Panc1 (cell line): Measurements from ENCODE around the gene CIC. TPM values are rescaled to one million over a fixed set of nuclear protein-coding genes. Genes with fewer than 3 reads are reported as not detected.

Source experiments
- ATAC-seq: fragments of 200-7000 bp; cut with Tn5 transposase; 2 replicates; pipeline ENCODE4 v1.9.1; 2020; ENCODE audit warnings: mild to moderate bottlenecking, moderate library complexity
- BruUV-seq: library from RNA; stranded (reverse); fragments of 400-500 nt; replicated peaks from 2 replicates; lab custom pipeline; 2021; lab: Mats Ljungman, UMichigan
- CTCF ChIA-PET: fragments of 300-600 bp; sonication (Branson Sonifier 250); formaldehyde crosslinking; loops from one replicate; lab custom pipeline; 2022; ENCODE audit warnings: antibody characterized with exemption; lab: Charles Lee
- POLR2A ChIA-PET: fragments of 300-600 bp; sonication (Branson Sonifier 250); formaldehyde crosslinking; loops from one replicate; lab custom pipeline; 2022; ENCODE audit warnings: antibody characterized with exemption; lab: Charles Lee
- DNase-seq: peaks from one replicate; pipeline ENCODE4 v3.0.0-alpha.2; 2010; ENCODE audit warnings: low read depth, low spot score
- H3K27ac ChIP-seq: 2 replicates; pipeline ENCODE4 v1.5.1; 2011; ENCODE audit warnings: mild to moderate bottlenecking, low read length, inconsistent platforms
- H3K27me3 ChIP-seq: fragments of 200-500 bp; sonication (Bioruptor generic); 2 replicates; pipeline ENCODE4 v1.6.0; 2014; ENCODE audit warnings: low read length, inconsistent platforms; ENCODE audit not compliant: control insufficient read depth, insufficient read depth
- H3K36me3 ChIP-seq: fragments of 200-500 bp; sonication (Bioruptor generic); 2 replicates; pipeline ENCODE4 v1.5.1; 2014; ENCODE audit warnings: inconsistent platforms, mild to moderate bottlenecking, low read length, moderate library complexity; ENCODE audit not compliant: control insufficient read depth, insufficient read depth
- H3K4me1 ChIP-seq: 2 replicates; pipeline ENCODE4 v1.5.1; 2011; ENCODE audit warnings: inconsistent platforms, mild to moderate bottlenecking, low read length, moderate library complexity; ENCODE audit not compliant: control insufficient read depth, insufficient read depth
- H3K4me3 ChIP-seq, 2 experiments: 2 replicates each; pipeline ENCODE4 v1.5.1; 2011 to 2012; ENCODE audit warnings: low read depth in 2 of 2, low read length in 2 of 2, mild to moderate bottlenecking in 2 of 2, inconsistent platforms in 1 of 2, moderate library complexity in 1 of 2
- H3K9me3 ChIP-seq: fragments of 200-500 bp; sonication (Bioruptor generic); 2 replicates; pipeline ENCODE4 v1.5.1; 2014; ENCODE audit warnings: low read depth, mild to moderate bottlenecking, inconsistent platforms, low read length, moderate library complexity; ENCODE audit not compliant: control insufficient read depth, insufficient read depth
- POLR2AphosphoS5 ChIP-seq: IDR thresholded peaks from 2 replicates; pipeline ENCODE4 v1.6.1; 2012; ENCODE audit warnings: mild to moderate bottlenecking, low read depth, low read length, moderate library complexity
- SIN3A ChIP-seq: IDR thresholded peaks from 2 replicates; pipeline ENCODE4 v1.6.1; 2012; ENCODE audit warnings: low read depth, mild to moderate bottlenecking, low read length, moderate library complexity, borderline replicate concordance; ENCODE audit not compliant: insufficient read depth
- TCF7L2 ChIP-seq: IDR thresholded peaks from 2 replicates; pipeline ENCODE4 v1.6.1; 2011; ENCODE audit warnings: mild to moderate bottlenecking, low read depth, low read length, inconsistent platforms
- in situ Hi-C: cut with HindIII; loops from 2 replicates; pipeline ENCODE4 v1.10.0; 2016; ENCODE audit warnings: low sequenced_read_pairs, low pct_unique_long_range_greater_than_20kb
- intact Hi-C: fragments of 100-400 bp; cut with micrococcal nuclease; formaldehyde crosslinking; loops from one replicate; pipeline ENCODE4 v1.10.0; 2022; ENCODE audit not compliant: unreplicated experiment
- total RNA-seq: library from RNA; stranded (reverse); gene quantifications from one replicate; pipeline ENCODE4 v1.2.1, GENCODE V29; 2021; ENCODE audit not compliant: unreplicated experiment
- TF ChIP-seq, protein P1 (sequence below): fragments of 450-650 bp; IDR thresholded peaks from 2 replicates; pipeline ENCODE4 v1.5.1; 2017; ENCODE audit warnings: mild to moderate bottlenecking
- TF ChIP-seq, protein P2 (sequence below), 2 experiments: IDR thresholded peaks; 2 replicates each; pipeline ENCODE4 v1.6.1; 2011 to 2012; ENCODE audit warnings: low read depth in 2 of 2, control low read depth in 1 of 2, low read length in 1 of 2, mild to moderate bottlenecking in 1 of 2, moderate library complexity in 1 of 2; ENCODE audit not compliant: insufficient read depth in 1 of 2

The CIC gene
- total RNA-seq, 1 experiment from 2014 or later, result 67.4 TPM

- H3K4me3 ChIP-seq, result no peak overlapping the region
- ATAC-seq (no peak), DNase-seq (no peak)
- no peaks in the 10 kb centered on the region for H3K9me3 ChIP-seq
- no peak overlapping the region for H3K27ac ChIP-seq
- ChIA-PET CTCF (no interaction called here), POLR2A (interaction anchor here (1.0 kb wide), 1 partner anchor 12 kb away, joined by 7 read pairs; no protein-coding TSS in a partner anchor)
- no peak for TF ChIP-seq SIN3A
- TF ChIP-seq TCF7L2, result no peak
- TF ChIP-seq, protein P1, sequence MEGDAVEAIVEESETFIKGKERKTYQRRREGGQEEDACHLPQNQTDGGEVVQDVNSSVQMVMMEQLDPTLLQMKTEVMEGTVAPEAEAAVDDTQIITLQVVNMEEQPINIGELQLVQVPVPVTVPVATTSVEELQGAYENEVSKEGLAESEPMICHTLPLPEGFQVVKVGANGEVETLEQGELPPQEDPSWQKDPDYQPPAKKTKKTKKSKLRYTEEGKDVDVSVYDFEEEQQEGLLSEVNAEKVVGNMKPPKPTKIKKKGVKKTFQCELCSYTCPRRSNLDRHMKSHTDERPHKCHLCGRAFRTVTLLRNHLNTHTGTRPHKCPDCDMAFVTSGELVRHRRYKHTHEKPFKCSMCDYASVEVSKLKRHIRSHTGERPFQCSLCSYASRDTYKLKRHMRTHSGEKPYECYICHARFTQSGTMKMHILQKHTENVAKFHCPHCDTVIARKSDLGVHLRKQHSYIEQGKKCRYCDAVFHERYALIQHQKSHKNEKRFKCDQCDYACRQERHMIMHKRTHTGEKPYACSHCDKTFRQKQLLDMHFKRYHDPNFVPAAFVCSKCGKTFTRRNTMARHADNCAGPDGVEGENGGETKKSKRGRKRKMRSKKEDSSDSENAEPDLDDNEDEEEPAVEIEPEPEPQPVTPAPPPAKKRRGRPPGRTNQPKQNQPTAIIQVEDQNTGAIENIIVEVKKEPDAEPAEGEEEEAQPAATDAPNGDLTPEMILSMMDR, result no peak
- TF ChIP-seq, protein P2, sequence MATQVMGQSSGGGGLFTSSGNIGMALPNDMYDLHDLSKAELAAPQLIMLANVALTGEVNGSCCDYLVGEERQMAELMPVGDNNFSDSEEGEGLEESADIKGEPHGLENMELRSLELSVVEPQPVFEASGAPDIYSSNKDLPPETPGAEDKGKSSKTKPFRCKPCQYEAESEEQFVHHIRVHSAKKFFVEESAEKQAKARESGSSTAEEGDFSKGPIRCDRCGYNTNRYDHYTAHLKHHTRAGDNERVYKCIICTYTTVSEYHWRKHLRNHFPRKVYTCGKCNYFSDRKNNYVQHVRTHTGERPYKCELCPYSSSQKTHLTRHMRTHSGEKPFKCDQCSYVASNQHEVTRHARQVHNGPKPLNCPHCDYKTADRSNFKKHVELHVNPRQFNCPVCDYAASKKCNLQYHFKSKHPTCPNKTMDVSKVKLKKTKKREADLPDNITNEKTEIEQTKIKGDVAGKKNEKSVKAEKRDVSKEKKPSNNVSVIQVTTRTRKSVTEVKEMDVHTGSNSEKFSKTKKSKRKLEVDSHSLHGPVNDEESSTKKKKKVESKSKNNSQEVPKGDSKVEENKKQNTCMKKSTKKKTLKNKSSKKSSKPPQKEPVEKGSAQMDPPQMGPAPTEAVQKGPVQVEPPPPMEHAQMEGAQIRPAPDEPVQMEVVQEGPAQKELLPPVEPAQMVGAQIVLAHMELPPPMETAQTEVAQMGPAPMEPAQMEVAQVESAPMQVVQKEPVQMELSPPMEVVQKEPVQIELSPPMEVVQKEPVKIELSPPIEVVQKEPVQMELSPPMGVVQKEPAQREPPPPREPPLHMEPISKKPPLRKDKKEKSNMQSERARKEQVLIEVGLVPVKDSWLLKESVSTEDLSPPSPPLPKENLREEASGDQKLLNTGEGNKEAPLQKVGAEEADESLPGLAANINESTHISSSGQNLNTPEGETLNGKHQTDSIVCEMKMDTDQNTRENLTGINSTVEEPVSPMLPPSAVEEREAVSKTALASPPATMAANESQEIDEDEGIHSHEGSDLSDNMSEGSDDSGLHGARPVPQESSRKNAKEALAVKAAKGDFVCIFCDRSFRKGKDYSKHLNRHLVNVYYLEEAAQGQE (IDR thresholded peaks at IDR 0.05; ENCODE audit: insufficient read depth in 1 of 2, low read depth in 2 of 2, low read length in 1 of 2), result no peak
- in situ Hi-C loops (no loop called here), intact Hi-C loops (no loop called here)
- no peaks in the 10 kb centered on the region for H3K27me3 ChIP-seq
- peaks cover 13% of the 10 kb centered on the region for H3K4me1 ChIP-seq
- no peaks in the 10 kb centered on the region; the same call in 1 of the 2 replicates for H3K36me3 ChIP-seq
- BruUV-seq, result no TSS peak
Observed at GRCh38 chr19:42303876-42304275, 34.8 kb downstream of the CIC start.

DNA sequence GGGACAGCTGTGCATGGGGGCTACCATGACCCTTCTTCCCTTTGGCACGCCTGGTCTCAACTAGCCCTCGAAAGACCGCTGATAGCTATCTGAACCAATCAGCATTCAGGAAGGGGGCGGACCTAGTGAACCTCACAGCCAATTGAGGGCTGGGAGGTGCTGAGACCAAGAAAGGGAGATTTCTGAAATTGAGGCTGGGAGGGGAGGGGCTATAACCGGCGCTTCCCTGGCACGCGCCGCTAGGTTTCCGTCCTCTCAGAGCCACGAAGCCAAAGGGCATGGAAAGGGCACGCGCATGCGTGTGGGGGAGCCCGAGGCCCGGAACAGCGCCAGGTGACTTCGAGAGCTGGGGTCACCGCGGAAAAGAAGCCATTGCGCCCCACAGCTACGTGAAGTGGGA lies 37.6 kb downstream of the CIC start:
- no peak overlapping the region for H3K4me3 ChIP-seq
- CTCF ChIA-PET, result no interaction called here
- in situ Hi-C loops (no loop called here), intact Hi-C loops (no loop called here)
- H3K36me3 ChIP-seq, result no peaks in the 10 kb centered on the region; the same call in 1 of the 2 replicates
- no TSS peak for BruUV-seq
- H3K27ac ChIP-seq, result no peak overlapping the region
- ATAC-seq (no peak), DNase-seq (no peak)
- H3K4me1 ChIP-seq, result peaks cover 8% of the 10 kb centered on the region
- H3K9me3 ChIP-seq, result no peaks in the 10 kb centered on the region
- POLR2A ChIA-PET, result no interaction called here
- no peaks in the 10 kb centered on the region for H3K27me3 ChIP-seq
- TF ChIP-seq TCF7L2, result no peak
- TF ChIP-seq, protein P1, result no peak
- TF ChIP-seq, protein P2 (IDR thresholded peaks at IDR 0.05; ENCODE audit: insufficient read depth in 1 of 2, low read depth in 2 of 2, low read length in 1 of 2), result no peak
- no peak for TF ChIP-seq SIN3A
- no peak for TF ChIP-seq POLR2AphosphoS5
